HG03442 (cell line): ENCODE results near the gene BTN3A1.
"Not testable (repeated sequence)": the region's sequence is repeated elsewhere in the genome, so short reads cannot be mapped to it uniquely, and the experiment has no call there.

ENCODE experiments used
- ATAC-seq: cut with Tn5 transposase; IDR thresholded peaks from one replicate; pipeline ENCODE4 v1.9.1; 2021; ENCODE audit warnings: mild to moderate bottlenecking, moderate library complexity; ENCODE audit not compliant: unreplicated experiment

Gene BTN3A1

DNA sequence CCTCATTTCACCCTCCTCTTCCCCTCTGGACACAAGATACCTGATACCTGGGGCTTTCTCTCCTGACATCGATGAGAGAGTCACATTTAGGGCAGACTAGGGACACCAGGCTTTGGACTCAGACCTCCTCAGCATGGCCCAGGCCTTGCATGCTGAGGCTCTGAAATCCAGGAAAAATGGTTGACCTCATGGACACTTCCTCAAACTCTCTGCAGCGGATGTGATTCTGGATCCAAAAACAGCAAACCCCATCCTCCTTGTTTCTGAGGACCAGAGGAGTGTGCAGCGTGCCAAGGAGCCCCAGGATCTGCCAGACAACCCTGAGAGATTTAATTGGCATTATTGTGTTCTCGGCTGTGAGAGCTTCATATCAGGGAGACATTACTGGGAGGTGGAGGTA lies 10.9 kb downstream of the BTN3A1 start:
- no peak for ATAC-seq

DNA sequence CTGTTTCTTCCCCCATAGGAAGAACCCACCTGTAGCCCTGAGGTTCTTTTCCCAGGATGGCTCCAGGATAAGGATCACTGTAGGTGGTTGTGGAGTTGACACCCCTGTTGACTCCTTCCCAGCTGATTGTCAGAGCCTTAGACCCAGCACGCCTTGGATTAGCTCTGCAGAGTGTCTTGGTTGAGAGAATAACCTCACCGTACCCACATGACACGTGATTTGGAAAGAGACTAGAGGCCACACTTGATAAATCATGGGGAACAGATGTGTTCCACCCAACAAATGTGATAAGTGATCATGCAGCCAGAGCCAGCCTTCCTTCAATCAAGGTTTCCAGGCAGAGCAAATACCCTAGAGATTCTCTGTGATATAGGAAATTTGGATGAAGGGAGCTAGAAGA lies 12.2 kb downstream of the BTN3A1 start:
- ATAC-seq = no peak

DNA sequence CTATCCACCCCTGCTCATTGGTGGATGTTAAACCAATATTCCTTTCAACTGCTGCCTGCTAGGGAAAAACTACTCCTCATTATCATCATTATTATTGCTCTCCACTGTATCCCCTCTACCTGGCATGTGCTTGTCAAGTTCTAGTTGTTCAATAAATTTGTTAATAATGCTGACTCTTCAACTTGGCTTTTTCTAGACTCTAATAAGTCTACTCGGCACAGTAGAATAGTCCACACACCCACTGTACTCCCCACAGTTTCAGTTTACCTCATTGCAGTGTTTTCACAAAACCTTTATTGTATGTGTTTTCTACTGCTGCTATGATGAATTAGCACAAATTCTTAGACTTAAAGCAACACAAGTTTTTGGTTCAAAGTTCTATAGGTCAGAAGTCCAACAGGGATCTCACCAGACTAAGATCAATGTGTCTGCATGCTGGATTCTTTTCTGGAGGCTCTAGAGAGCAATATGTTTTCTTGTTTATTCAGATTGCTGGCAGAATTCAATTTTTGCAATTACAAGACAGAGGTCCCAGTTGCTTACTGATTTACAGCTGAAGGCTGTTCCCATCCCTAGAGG lies 13.1 kb downstream of the BTN3A1 start:
- no peak for ATAC-seq

DNA sequence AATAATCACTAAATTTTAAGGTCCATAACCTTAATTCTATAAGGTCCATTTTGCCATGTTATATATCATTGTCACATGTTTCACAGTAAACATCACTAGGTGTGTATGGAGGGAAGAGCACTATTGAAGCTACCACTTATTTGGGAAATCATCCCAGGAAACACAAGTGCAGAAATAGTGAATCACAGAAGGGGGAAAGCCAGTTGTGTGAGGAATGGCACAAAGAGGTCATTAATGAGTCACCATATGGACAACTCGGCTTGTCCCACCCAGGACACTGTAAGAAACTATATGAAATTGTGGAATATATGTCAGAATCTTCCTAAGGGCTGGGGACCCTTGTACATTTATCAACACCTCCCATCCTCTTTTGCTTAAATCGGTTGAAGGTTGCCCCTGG lies 13.7 kb downstream of the BTN3A1 start:
- ATAC-seq = no peak

DNA sequence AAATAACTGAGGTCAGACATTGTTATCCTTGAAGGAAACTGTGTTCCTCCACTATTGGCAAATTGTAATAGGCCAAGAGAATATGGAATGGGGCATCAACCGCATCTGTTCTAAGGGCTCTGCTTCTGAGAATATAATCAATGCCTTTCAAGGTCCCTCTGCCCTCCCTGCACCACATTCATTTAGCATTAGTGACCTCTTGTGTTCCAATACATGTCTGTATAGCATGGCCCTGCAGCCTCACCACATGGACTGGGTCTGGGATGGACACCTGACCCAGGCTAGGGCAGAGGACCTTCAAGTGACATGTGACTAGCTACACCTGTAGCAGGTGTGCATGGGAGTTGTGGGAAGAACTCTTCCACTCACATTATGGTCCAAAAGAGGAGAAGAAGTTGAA lies 14.2 kb downstream of the BTN3A1 start:
- no peak for ATAC-seq

DNA sequence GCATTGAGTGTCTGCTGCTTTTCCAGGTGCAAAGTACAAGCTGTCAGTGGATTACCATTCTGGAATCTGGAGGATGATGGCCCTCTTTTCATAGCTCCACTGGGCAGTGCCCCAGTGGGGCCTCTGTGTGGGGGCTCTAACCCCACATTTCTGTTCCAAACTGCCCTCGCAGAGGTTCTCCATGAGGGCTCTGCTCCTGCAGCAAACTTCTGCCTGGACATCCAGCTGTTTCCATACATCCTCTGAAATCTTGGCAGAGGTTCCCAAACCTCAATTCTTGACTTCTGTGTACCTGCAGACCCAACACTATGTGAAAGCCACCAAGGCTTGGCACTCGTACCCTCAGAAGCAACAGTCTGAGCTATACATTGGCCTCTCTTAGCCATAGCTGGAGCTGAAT lies 16.0 kb downstream of the BTN3A1 start:
- ATAC-seq = not testable (repeated sequence)

DNA sequence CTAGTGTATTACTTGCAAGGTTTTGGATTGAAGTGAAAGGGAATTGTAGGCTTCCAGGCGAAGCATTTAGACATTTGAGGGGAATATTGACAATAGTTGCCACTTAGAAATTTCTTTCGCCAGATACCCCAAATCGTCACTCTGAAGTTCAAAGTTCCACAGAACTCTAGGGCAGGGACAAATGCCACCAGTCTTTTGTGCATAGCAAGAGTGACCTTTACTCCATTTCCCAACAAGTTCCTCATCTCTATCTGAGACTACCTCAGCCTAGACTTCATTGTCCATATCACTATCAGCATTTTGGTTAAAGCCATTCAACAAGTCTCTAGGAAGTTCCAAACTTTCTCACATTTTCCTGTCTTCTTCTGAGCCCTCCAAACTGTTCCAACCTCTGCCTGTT lies 16.7 kb downstream of the BTN3A1 start:
- ATAC-seq = not testable (repeated sequence)

DNA sequence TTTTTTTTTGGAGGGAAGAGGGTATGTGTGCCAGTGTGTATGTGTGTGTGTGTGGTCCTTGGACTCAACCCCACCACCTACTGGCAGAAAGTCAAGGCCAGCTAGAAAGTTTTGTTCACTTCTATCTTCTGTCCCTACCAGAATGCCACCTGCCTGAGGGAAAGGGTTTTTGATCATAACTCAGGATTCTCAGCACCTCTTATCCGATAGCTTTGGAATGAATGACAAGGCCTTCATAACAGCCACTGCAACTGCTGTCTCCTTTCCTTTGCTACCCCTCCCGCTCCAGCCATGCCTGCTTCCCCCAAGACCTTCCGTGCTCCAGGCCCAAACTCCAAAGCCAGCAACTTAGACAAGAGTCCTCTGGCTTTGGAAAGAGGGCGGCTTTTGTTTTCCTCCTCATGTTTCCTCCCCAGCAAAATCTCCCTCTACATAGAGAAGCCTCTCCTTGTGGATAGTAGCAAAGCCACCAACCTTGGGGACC lies 18.7 kb downstream of the BTN3A1 start:
- no peak for ATAC-seq

DNA sequence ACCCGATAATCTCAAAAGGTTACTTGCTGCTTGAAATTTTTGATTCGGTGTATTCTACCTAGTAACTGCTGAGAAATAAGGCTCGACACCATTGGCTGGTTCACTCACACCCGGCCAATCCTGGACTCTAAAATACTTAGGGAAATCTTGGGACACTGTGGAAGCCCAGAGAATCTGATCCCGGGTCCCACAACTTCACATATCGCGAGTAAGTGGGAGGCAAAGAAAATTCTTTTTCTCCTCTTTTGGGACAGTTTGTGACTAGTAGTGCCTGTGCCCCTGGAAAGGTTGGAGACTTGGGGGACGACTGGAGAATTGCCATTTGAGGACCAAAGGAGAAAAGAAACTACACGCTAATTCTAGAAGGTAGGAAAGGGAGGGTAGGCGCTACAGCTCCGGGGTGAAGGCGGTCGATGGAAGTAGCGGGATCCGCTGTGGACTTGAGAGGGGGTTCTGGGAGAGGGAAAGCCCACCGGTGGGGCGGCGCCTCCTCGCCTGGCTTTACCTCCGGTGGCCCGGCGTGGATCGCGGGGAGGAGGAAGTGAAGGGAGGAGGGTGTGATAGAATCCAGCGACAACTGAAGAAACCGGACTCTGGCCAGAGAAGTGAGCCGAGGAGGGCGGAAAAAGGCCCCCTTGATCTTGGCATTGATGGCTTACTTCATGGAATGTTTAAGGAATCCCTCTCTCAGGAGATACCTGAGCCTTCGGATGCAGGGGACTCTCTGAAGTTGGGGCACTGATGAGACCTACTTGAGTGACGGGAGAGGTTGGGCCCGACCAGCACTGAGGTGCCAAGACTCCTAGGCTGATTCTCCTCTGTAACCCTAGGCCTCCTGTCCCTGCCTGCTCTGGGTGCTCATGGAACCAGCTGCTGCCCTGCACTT lies 19.4 kb downstream of the BTN3A1 start:
- peak; percentile 83 for ATAC-seq

DNA sequence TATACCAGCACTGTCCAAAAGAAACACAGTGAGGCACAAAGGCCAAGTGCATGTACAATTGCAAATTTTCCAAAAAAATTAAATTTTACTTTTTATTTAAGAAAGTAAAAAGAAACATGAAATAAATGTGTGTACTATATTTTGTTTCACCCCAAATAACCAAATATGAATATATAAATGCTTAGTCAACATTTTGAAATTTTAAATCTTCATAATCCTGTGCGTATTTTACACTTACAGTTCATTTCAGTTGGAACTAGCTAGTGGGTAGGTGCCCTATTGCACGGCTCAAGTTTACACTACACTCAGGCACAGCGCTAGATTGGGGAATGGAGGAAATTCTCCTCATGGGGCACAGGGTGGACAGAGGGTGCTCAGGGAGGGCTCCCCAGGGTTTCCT lies 20.3 kb downstream of the BTN3A1 start:
- no peak for ATAC-seq

DNA sequence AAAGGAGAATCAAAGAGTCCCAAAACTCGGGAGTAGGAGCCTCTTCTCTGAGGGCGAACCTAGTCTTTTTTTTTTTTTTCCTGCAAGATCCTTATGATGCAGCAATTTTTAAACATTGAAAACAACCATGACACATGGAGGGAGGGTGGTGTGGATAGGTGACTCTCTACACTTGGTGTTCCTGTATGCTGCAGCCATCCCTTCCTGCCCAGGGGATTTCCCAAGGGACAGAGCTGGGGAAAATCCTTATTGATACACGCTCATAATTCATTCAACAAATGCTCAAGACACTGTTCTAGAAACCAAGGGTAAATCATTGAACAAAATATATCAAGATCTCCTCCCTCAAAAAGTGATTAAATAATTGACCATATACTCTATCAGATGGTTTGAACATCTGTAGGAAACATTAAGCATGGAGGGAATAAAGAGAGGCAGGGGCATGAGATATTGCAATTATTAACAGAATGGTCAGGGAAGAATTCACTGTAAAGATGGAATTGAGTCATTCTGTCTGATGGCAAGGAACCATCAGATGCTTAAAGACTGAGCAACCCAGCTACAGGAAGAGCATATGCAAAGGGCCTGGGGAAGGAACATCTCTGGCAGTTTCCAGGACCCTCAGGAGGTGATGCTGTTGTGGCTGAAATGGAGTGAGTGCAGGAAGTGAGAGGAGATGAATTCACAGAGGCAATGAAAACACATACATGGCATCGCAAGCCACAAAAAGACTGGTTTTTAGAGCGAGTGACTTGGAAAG lies 24.8 kb downstream of the BTN3A1 start:
- no peak for ATAC-seq

DNA sequence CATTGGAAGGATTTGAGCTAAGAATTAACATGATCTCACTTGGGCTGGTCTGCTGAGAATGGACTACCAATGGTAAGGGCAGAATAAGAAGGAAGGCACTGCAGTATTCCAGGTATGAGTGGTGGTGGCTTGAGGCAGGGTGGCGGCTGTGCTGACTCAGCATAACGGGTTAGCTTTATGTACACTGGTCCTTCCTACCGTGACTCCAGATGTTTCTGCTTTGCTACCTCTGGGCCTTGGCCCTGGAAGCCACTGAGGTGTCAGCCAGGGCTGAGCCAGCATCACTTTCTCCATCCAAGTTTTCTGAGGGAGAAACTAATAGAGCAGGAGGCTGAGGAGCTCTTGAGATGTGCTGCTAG lies 25.4 kb downstream of the BTN3A1 start:
- ATAC-seq = no peak

DNA sequence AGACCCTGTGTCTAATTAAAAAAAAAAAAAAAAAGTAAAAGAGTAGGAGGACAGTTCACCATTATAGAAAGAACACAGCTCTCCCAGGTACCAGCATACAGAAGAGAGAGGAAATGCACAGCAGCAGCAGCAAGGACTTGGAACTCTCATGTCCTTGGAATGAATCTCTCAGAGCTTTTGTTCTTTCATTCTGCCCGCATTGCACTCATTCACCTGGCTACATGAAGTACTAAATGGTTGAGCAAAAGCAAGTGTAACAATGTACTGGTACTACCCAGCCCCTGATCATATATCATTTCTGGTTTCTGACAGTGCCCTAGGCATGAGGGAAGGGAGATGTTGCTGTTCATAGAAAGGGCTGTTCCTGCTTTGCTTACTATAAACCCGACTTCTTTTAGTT lies 26.1 kb downstream of the BTN3A1 start:
- no peak for ATAC-seq

DNA sequence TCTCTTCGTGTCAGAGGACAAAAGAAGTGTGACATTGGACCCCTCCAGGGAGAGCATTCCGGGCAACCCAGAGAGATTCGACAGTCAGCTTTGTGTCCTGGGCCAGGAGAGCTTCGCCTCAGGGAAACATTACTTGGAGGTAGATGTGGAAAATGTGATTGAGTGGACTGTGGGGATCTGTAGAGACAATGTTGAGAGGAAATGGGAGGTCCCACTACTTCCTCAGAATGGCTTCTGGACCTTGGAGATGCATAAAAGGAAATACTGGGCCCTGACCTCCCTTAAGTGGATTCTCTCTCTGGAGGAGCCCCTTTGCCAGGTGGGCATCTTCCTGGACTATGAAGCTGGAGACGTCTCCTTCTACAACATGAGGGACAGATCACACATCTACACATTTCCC lies 28.7 kb downstream of the BTN3A1 start:
- no peak for ATAC-seq

DNA sequence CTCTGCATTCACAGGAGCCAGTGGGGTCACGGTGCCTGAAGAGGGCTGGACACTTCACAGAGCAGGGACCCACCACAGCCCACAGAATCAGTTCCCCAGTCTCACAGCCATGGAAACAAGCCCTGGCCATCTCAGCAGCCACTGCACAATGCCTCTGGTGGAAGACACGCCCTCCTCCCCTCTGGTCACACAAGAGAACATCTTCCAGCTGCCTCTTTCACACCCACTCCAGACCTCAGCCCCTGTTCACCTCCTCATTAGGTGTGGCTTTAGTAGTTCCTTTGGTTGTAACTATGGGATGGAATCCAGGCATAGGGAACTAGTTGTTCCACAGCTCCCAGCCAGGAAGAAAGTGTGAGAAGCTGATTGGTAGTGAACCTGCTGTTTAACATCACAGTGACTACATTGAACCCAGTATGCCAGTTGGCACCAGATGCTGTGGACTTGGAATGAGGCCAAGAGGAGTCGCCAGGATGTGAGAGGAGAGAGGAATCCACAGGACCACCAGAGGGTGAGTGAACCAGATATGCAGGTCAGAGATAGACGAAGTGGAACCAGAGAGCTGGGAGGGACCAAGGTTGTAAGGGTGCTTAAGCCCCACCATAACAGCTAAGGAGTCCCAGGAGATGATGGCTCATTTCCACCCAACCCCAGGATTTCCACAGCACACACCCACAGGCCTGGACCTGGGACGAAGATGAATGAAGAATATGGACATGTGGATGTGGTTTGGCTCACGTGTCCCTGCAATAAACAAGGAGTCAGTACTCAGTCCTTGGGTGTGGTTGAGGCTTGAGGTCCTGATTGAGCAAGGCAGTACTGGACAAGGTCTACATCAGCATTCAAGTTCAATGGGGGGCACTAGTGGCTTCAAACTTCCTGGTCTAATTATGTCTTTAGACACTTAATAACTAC lies 29.4 kb downstream of the BTN3A1 start:
- no peak for ATAC-seq

DNA sequence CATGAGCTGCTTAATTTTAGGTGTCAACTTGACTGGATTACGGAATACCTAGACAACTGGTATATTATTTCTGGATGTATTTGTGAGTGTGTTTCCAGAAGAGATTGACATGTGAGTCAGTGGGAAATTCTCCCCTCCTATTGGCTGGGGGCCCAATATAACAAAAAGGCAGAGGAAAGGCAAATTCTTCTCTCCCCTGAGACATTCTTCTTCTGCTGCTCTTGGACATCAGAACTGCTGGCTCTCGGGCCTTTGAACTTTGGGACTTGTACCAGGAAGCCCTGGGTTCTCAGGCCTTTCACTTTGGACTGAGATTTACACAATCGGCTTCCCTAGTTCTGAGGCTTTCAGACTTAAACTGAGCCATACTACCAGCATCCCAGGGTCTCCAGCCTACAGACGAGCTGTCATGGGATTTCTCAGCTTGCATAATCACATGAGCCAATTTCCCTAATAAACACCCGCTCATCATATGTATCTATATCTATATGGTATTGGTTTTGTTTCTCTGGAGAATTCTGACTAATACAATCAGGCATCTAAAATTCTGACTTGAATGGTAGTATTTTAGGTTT lies 30.6 kb downstream of the BTN3A1 start:
- no peak for ATAC-seq

DNA sequence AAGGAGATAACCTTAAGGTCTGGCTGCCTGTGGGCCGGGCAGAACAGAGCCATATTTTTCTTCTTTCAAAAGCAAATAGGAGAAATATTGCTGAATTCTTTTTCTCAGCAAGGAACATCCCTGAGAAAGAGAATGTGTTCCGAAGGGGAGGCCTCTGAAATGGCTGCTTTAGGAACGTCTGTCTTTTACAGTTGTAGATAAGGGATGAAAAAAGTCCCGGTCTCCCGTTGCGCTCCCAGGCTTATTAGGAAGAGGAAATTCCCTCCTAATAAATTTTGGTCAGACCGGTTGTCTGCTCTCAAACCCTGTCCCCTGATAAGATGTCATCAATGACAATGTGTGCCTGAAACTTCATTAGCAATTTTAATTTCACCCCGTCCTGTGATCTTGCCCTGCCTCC lies 31.6 kb downstream of the BTN3A1 start:
- ATAC-seq = not testable (repeated sequence)

DNA sequence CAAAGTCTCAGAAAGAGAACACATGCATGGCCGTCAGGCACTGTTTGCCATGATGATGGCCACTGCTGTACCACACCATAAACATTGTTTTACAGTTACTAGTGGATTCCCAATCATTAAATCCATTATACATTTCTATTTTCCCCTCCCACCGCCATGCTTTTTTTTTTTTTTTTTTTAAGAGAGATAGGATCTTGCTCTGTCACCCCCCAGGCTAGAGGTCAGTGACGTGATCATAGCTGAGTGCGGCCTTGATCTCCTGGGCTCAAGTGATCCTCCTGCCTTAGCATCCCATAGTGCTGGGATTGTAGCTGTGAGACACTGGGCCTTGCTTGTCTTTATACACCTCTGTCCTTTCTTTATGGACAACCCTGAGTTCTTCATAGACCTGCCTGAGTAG lies 33.9 kb downstream of the BTN3A1 start:
- no peak for ATAC-seq

DNA sequence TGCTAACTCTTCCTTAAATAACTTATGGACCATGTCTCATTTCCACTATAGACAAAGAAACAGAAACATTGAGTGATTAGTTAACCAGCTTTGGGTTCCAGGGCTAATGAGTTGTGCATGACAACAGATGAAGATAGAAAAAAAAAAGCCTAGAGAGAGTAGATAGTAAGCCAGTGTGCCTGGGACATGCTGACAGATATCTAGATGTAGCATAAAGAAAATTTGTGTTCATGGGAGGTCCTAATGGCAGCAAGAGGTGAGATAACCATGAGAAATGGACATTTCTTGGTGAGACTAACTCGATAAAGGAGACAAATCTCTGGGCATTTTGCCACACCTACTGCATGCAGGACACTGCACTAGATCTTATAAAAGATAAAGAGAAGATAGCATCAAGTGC lies 35.5 kb downstream of the BTN3A1 start:
- ATAC-seq = no peak

DNA sequence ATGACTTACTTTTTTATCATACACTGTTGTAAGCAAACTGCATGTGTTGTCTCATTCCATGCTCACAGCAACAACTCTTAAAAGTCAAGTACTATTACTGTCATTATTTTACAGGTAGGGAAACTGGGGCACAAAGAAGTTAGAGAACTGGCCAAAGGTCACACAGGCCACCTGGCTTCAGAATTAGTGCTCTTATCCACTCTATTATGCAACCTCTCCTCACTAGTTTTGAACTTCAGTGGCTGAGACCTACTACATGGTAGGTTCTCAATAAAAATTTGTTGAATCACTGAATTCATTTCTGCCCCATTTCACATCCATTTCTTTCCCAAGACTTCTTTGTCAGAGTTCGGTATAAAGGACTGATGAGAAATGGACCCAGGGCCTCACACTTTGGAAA lies 35.9 kb downstream of the BTN3A1 start:
- no peak for ATAC-seq
